Activated B cell treated with CpG ODN at 0.5 μM for 24 hours (primary cell): ENCODE results near the gene SIRPA. TPM values are rescaled to one million over a fixed set of nuclear protein-coding genes. Genes with fewer than 3 reads are reported as not detected.

ENCODE experiments used
- ATAC-seq: fragments of 200-7000 bp; cut with Tn5 transposase; one replicate; pipeline ENCODE4 v1.10.0; 2021; ENCODE audit warnings: low read depth, mild to moderate bottlenecking, moderate library complexity
- CTCF ChIA-PET: fragments of 350-600 bp; sonication (Branson Sonifier 250); formaldehyde crosslinking; loops from one replicate; lab custom pipeline; 2021; ENCODE audit warnings: antibody characterized with exemption; lab: Charles Lee
- POLR2A ChIA-PET: fragments of 350-600 bp; sonication (Branson Sonifier 250); formaldehyde crosslinking; loops from one replicate; lab custom pipeline; 2021; ENCODE audit warnings: antibody characterized with exemption; lab: Charles Lee
- DNase-seq: peaks from one replicate; pipeline ENCODE4 v3.0.0; 2022
- H3K27ac Mint-ChIP-seq: one replicate; pipeline ENCODE4 v1.8.0; 2020; ENCODE audit warnings: mixed read lengths
- H3K27me3 Mint-ChIP-seq: one replicate; pipeline ENCODE4 v1.8.0; 2021; ENCODE audit warnings: mixed read lengths
- H3K36me3 Mint-ChIP-seq: one replicate; pipeline ENCODE4 v1.8.0; 2021; ENCODE audit warnings: low read depth, mixed read lengths
- H3K4me1 Mint-ChIP-seq: one replicate; pipeline ENCODE4 v1.8.0; 2021; ENCODE audit warnings: mixed read lengths
- H3K4me3 Mint-ChIP-seq: one replicate; pipeline ENCODE4 v1.8.0; 2020; ENCODE audit warnings: mild to moderate bottlenecking, mixed read lengths
- H3K9me3 Mint-ChIP-seq: one replicate; pipeline ENCODE4 v1.8.0; 2020; ENCODE audit warnings: mixed read lengths
- intact Hi-C: fragments of 100-400 bp; cut with micrococcal nuclease; formaldehyde crosslinking; loops from one replicate; pipeline ENCODE4 v1.15.1; 2024
- total RNA-seq: library from RNA; stranded (reverse); gene quantifications from 2 replicates; pipeline ENCODE4 v1.2.3, GENCODE V29; 2022
- TF ChIP-seq, protein P1 (sequence below): fragments of 200-600 bp; IDR thresholded peaks from one replicate; pipeline ENCODE4 v1.8.0; 2022; ENCODE audit warnings: antibody characterized with exemption, mild to moderate bottlenecking

Gene SIRPA
- 10.1 and 10.2 TPM in 2 replicates for total RNA-seq

DNA sequence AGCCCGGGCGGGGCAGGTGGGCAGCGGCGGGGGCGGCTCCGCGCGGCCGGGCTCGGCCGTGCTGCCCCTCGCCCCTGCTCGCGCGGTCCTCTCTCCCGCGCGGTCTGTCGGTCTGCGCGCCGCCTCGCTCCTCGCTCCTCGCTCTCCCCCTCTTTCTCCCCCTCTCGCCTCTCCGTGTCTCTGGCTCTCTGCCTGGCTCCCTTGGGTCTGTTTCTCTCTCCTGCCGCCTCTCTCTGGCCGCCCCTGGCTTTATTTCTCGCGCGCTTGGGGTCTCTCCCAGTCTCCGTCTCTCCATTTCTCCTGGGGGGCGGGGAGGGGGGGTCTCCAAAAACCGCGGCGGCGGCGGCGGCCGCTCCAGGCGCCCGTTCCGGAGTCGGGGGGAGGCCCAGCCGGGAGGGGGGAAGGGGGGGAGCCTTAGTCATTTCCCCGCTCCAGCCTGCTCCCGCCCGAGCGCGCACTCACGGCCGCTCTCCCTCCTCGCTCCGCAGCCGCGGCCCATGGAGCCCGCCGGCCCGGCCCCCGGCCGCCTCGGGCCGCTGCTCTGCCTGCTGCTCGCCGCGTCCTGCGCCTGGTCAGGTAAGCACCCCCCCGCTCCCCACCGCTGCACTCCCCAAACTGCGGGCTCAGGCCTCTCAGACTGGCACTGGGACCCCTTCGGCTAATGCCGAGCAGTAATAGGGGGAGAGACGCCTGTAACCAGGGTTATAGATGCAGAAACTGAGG lies at the start of gene SIRPA:
SIRPA (plus strand) TSS at position 457 of the 723 bp plus-strand sequence; CDS start at position 498, 41 bp downstream.
- H3K27me3 Mint-ChIP-seq, result no peaks in the 10 kb centered on the region
- CTCF ChIA-PET, result no interaction called here
- TF ChIP-seq, protein P1, sequence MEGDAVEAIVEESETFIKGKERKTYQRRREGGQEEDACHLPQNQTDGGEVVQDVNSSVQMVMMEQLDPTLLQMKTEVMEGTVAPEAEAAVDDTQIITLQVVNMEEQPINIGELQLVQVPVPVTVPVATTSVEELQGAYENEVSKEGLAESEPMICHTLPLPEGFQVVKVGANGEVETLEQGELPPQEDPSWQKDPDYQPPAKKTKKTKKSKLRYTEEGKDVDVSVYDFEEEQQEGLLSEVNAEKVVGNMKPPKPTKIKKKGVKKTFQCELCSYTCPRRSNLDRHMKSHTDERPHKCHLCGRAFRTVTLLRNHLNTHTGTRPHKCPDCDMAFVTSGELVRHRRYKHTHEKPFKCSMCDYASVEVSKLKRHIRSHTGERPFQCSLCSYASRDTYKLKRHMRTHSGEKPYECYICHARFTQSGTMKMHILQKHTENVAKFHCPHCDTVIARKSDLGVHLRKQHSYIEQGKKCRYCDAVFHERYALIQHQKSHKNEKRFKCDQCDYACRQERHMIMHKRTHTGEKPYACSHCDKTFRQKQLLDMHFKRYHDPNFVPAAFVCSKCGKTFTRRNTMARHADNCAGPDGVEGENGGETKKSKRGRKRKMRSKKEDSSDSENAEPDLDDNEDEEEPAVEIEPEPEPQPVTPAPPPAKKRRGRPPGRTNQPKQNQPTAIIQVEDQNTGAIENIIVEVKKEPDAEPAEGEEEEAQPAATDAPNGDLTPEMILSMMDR, result no peak
- H3K36me3 Mint-ChIP-seq, result no peaks in the 10 kb centered on the region
- ATAC-seq, result peak; percentile 7
- POLR2A ChIA-PET, result interaction anchor here (1.0 to 1.8 kb wide), 3 partner anchors 24 to 93 kb away, joined by 3 to 19 read pairs (median 3); no protein-coding TSS in a partner anchor
- peak within 1 kb of the TSS; percentile 79 for H3K27ac Mint-ChIP-seq
- intact Hi-C loops, result loop anchor here (1.0 to 5.0 kb wide), 2 partner anchors 24 to 277 kb away; no protein-coding TSS in a partner anchor
- DNase-seq, result no peak
- H3K9me3 Mint-ChIP-seq, result no peaks in the 10 kb centered on the region
- H3K4me3 Mint-ChIP-seq, result peak within 1 kb of the TSS; percentile 83
- peaks cover 56% of the 10 kb centered on the region for H3K4me1 Mint-ChIP-seq

DNA sequence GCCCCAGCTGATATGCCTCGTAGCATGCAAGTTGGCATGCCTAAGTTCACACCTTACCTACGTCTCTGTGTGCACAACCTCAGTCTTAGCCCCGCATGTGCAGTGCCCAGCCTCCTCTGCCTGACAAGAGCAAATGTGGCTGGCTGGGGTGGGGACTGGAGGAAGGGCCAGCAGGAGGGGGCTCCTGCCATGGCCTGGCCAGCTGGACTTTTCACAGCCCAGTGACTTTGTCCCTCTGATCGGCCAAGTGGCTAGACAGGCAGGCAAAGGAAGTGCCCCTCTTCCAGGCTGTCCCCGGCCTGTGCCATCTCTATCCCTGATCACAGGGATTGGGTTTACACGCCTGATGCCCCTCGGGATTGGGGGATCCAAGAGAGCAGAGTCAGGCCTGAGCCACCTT lies 49.5 kb upstream of the SIRPA start:
- H3K27ac Mint-ChIP-seq, result peak overlapping the region; percentile 78

GRCh38 chr20:1846341-1846740 lies 48.9 kb upstream of the SIRPA start:
- Mint-ChIP-seq H3K4me1 (peaks cover 88% of the 10 kb centered on the region), H3K36me3 (peaks cover 2% of the 10 kb centered on the region)
- CTCF ChIA-PET, result interaction anchor here (0.8 to 1.2 kb wide), 2 partner anchors 44 to 675 kb away, joined by 3 read pairs; no protein-coding TSS in a partner anchor

More for the DNA sequence above, 49.5 kb upstream of the SIRPA start:
- Mint-ChIP-seq H3K27me3 (no peaks in the 10 kb centered on the region), H3K9me3 (peaks cover 10% of the 10 kb centered on the region), H3K36me3 (peaks cover 2% of the 10 kb centered on the region), H3K4me3 (peak overlapping the region; percentile 65), H3K4me1 (peaks cover 81% of the 10 kb centered on the region)
- DNase-seq (no peak), ATAC-seq (no peak)
- TF ChIP-seq, protein P1, result no peak
- ChIA-PET POLR2A (interaction anchor here (0.7 to 3.8 kb wide), 5 partner anchors 25 to 258 kb away, joined by 3 to 19 read pairs (median 4); no protein-coding TSS in a partner anchor), CTCF (interaction anchor here (0.8 to 1.4 kb wide), 2 partner anchors 10 to 43 kb away, joined by 3 to 4 read pairs; no protein-coding TSS in a partner anchor)
- intact Hi-C loops, result loop anchor here (1.0 to 2.0 kb wide), 2 partner anchors 109 to 257 kb away; no protein-coding TSS in a partner anchor

DNA sequence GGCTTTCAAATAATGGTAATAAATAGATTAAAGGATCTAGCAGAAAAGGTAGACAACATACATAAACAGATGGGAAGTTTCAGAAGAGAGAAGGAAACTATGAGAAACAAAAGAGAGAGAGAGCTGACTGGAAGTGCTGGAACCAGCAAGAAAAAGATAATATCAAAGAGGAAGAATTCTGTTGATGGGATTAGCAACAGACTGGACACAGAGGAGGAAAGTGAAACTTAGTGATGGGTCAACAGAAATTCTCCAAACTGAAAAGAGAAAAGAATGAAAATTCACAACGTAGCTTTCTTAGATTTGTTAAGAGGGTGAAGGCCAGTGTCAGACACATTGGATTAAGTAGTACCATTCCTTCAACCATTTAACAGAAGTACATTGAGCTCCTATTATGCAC lies 48.3 kb upstream of the SIRPA start:
- intact Hi-C loops, result no loop called here
- no peak for ATAC-seq
- CTCF ChIA-PET, result interaction anchor here (1.2 kb wide), 1 partner anchor 675 kb away, joined by 3 read pairs; no protein-coding TSS in a partner anchor

More at GRCh38 chr20:1846341-1846740, 48.9 kb upstream of the SIRPA start:
- no peaks in the 10 kb centered on the region for H3K27me3 Mint-ChIP-seq
- no peak overlapping the region for H3K4me3 Mint-ChIP-seq
- intact Hi-C loops, result no loop called here
- POLR2A ChIA-PET, result interaction anchor here (1.6 to 3.8 kb wide), 2 partner anchors 43 to 108 kb away, joined by 4 to 19 read pairs; no protein-coding TSS in a partner anchor
- ATAC-seq (no peak), DNase-seq (no peak)
- peak overlapping the region; percentile 78 for H3K27ac Mint-ChIP-seq
- TF ChIP-seq, protein P1, result no peak
- H3K9me3 Mint-ChIP-seq, result peaks cover 10% of the 10 kb centered on the region

More for the DNA sequence above, 48.3 kb upstream of the SIRPA start:
- Mint-ChIP-seq H3K36me3 (peaks cover 2% of the 10 kb centered on the region), H3K27ac (peak overlapping the region; percentile 37), H3K4me1 (peaks cover 93% of the 10 kb centered on the region), H3K9me3 (peaks cover 10% of the 10 kb centered on the region), H3K27me3 (no peaks in the 10 kb centered on the region), H3K4me3 (no peak overlapping the region)
- no peak for DNase-seq
- POLR2A ChIA-PET, result interaction anchor here (1.6 to 3.8 kb wide), 2 partner anchors 44 to 108 kb away, joined by 4 to 19 read pairs; no protein-coding TSS in a partner anchor
- TF ChIP-seq, protein P1, result no peak
